ENCODE data around the gene LRP1B.

The LRP1B gene

GRCh38 chr2:140658760-140659692 is 1471.8 kb downstream of the LRP1B start:
- Histone ChIP-seq H3K4me2 (ENCODE audit: insufficient read depth, low read length) (no peak overlapping the region), H3K27me3 (ENCODE audit: insufficient read depth, low read length, poor library complexity) (no peaks in the 10 kb centered on the region), H3K9me3 (ENCODE audit: insufficient read depth, low read length, severe bottlenecking) (no peaks in the 10 kb centered on the region), H3K4me3 (ENCODE audit: low read depth in 1 of 2, low read length in 2 of 2) (no peak overlapping the region), H3K4me1 (ENCODE audit: insufficient read depth, low read length) (no peaks in the 10 kb centered on the region), H3K27ac (ENCODE audit: low read length) (no peak overlapping the region), H2AFZ (ENCODE audit: low read depth, low read length) (no peak overlapping the region), H4K20me1 (ENCODE audit: insufficient read depth, low read length) (no peaks in the 10 kb centered on the region), H3K79me2 (ENCODE audit: insufficient read depth, low read length) (no peaks in the 10 kb centered on the region), H3K9ac (ENCODE audit: low read depth, low read length) (no peak overlapping the region), H3K36me3 (ENCODE audit: insufficient read depth, low read length) (no peaks in the 10 kb centered on the region)
- TF ChIP-seq CTCF (IDR thresholded peaks at IDR 0.05; ENCODE audit: borderline replicate concordance, extremely low read depth, low read length, poor library complexity, severe bottlenecking) (no peak), EZH2 (IDR thresholded peaks at IDR 0.05; ENCODE audit: borderline replicate concordance, low read depth, low read length, severe bottlenecking) (no peak)
- ATAC-seq (ENCODE audit: insufficient read depth, low read depth) (no peak), DNase-seq (no peak)

GRCh38 chr2:140657657-140658056 is 1473.2 kb downstream of the LRP1B start:
- Histone ChIP-seq H3K9me3 (ENCODE audit: insufficient read depth, low read length, severe bottlenecking) (no peaks in the 10 kb centered on the region), H3K4me3 (ENCODE audit: low read depth in 1 of 2, low read length in 2 of 2) (no peak overlapping the region), H3K4me2 (ENCODE audit: insufficient read depth, low read length) (no peak overlapping the region), H2AFZ (ENCODE audit: low read depth, low read length) (no peak overlapping the region), H3K27ac (ENCODE audit: low read length) (no peak overlapping the region), H4K20me1 (ENCODE audit: insufficient read depth, low read length) (no peaks in the 10 kb centered on the region), H3K4me1 (ENCODE audit: insufficient read depth, low read length) (no peaks in the 10 kb centered on the region), H3K9ac (ENCODE audit: low read depth, low read length) (no peak overlapping the region), H3K36me3 (ENCODE audit: insufficient read depth, low read length) (no peaks in the 10 kb centered on the region), H3K27me3 (ENCODE audit: insufficient read depth, low read length, poor library complexity) (no peaks in the 10 kb centered on the region), H3K79me2 (ENCODE audit: insufficient read depth, low read length) (no peaks in the 10 kb centered on the region)
- no peak for ATAC-seq (ENCODE audit: insufficient read depth, low read depth)
- TF ChIP-seq CTCF (IDR thresholded peaks at IDR 0.05; ENCODE audit: borderline replicate concordance, extremely low read depth, low read length, poor library complexity, severe bottlenecking) (no peak), EZH2 (IDR thresholded peaks at IDR 0.05; ENCODE audit: borderline replicate concordance, low read depth, low read length, severe bottlenecking) (no peak)
- no peak for DNase-seq

- H3K4me1 ChIP-seq (ENCODE audit: insufficient read depth, low read length) = no peaks in the 10 kb centered on the region
- TF ChIP-seq EZH2 (IDR thresholded peaks at IDR 0.05; ENCODE audit: borderline replicate concordance, low read depth, low read length, severe bottlenecking) = no peak
- TF ChIP-seq CTCF (IDR thresholded peaks at IDR 0.05; ENCODE audit: borderline replicate concordance, extremely low read depth, low read length, poor library complexity, severe bottlenecking) = no peak
- H3K4me3 ChIP-seq (ENCODE audit: low read depth in 1 of 2, low read length in 2 of 2) = no peak overlapping the region
- H3K4me2 ChIP-seq (ENCODE audit: insufficient read depth, low read length) = no peak overlapping the region
- no peak overlapping the region for H3K27ac ChIP-seq (ENCODE audit: low read length)
- no peaks in the 10 kb centered on the region for H3K79me2 ChIP-seq (ENCODE audit: insufficient read depth, low read length)
- no peaks in the 10 kb centered on the region for H3K9me3 ChIP-seq (ENCODE audit: insufficient read depth, low read length, severe bottlenecking)
- no peak overlapping the region for H3K9ac ChIP-seq (ENCODE audit: low read depth, low read length)
- no peak overlapping the region for H2AFZ ChIP-seq (ENCODE audit: low read depth, low read length)
- DNase-seq = no peak
- H3K27me3 ChIP-seq (ENCODE audit: insufficient read depth, low read length, poor library complexity) = no peaks in the 10 kb centered on the region
- ATAC-seq (ENCODE audit: insufficient read depth, low read depth) = no peak
- H3K36me3 ChIP-seq (ENCODE audit: insufficient read depth, low read length) = no peaks in the 10 kb centered on the region
- H4K20me1 ChIP-seq (ENCODE audit: insufficient read depth, low read length) = no peaks in the 10 kb centered on the region
Measured at GRCh38 chr2:140654565-140654964, 1476.3 kb downstream of the LRP1B start.

Data from DND-41 (cell line).